ENCODE measurements around the gene CHAF1B.

DNA sequence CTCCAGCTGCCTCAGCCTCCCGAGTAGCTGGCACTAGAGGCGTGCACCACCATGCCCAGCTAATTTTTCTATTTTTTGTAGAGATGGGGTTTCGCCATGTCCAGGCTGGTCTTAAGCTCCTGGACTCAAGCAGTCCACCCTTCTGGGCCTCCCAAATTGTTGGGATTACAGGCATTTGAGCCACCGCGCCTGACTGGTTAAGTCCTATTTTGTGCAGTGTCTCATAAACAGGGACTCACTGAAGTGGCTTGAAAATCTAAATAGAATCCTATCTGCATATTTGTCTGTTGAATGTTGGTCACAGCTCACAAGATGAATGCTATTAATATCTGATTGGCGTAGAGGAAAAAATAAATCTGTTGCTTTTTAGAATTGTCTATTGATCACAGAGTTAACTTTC is 5.9 kb upstream of the CHAF1B start:
- TF ChIP-seq CTCF (IDR thresholded peaks at IDR 0.05) (no peak), ATF6 (CRISPR knock-in tag; IDR thresholded peaks at IDR 0.05) (no peak), SOX15 (CRISPR knock-in tag; IDR thresholded peaks at IDR 0.05) (no peak), MAX (CRISPR knock-in tag; IDR thresholded peaks at IDR 0.05) (no peak), JUN (CRISPR knock-in tag; IDR thresholded peaks at IDR 0.05) (no peak), OVOL2 (CRISPR knock-in tag; IDR thresholded peaks at IDR 0.05; ENCODE audit: borderline replicate concordance) (no peak), ELF4 (CRISPR knock-in tag; IDR thresholded peaks at IDR 0.05; ENCODE audit: low read depth) (no peak), CREB1 (CRISPR knock-in tag; IDR thresholded peaks at IDR 0.05) (no peak)
- TF ChIP-seq, protein P1, sequence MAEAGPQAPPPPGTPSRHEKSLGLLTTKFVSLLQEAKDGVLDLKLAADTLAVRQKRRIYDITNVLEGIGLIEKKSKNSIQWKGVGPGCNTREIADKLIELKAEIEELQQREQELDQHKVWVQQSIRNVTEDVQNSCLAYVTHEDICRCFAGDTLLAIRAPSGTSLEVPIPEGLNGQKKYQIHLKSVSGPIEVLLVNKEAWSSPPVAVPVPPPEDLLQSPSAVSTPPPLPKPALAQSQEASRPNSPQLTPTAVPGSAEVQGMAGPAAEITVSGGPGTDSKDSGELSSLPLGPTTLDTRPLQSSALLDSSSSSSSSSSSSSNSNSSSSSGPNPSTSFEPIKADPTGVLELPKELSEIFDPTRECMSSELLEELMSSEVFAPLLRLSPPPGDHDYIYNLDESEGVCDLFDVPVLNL (CRISPR knock-in tag; IDR thresholded peaks at IDR 0.05; ENCODE audit: borderline replicate concordance, low read depth): no peak

Measured in WTC11 (cell line).